GM13977 (cell line): Measurements from ENCODE around the gene CTNNAL1.

Experiments
- DNase-seq: peaks from one replicate; pipeline ENCODE4 v3.0.0; 2012; ENCODE audit warnings: low spot score
- in situ Hi-C: fragments of 300-500 bp; cut with MboI; formaldehyde crosslinking; loops from one replicate; pipeline ENCODE4 v1.12.0; 2022; ENCODE audit warnings: low sequenced_read_pairs, low pct_unique_long_range_greater_than_20kb, mixed read lengths, inconsistent platforms; ENCODE audit not compliant: unreplicated experiment
- TF ChIP-seq, protein P1 (sequence below): IDR thresholded peaks from 2 replicates; pipeline ENCODE4 v1.5.1; 2012; ENCODE audit warnings: mild to moderate bottlenecking, control low read depth; ENCODE audit not compliant: insufficient read depth; ENCODE audit errors: extremely low read depth, missing control alignments

The CTNNAL1 gene

DNA sequence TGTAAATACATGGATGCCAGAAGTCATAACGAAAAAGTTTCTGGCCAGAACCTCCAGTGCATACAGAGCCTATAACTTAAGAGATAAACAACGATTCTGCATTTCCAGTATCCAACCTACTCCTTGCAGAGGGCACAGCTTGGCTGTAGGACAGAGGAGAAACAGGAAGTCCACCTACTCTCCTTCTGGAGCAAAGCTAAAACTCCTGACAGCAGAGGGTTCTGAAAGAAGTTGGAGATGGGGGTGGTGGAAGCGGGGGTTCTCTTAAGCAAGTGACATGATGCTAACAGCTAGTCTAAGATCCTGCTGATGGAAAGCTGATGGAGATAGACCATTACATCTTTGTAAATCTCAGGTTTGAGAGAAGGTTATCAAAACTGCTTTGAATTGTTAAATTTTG, 35.5 kb upstream of the CTNNAL1 start:
- no peak for DNase-seq
- in situ Hi-C loops = no loop called here
- TF ChIP-seq, protein P1, sequence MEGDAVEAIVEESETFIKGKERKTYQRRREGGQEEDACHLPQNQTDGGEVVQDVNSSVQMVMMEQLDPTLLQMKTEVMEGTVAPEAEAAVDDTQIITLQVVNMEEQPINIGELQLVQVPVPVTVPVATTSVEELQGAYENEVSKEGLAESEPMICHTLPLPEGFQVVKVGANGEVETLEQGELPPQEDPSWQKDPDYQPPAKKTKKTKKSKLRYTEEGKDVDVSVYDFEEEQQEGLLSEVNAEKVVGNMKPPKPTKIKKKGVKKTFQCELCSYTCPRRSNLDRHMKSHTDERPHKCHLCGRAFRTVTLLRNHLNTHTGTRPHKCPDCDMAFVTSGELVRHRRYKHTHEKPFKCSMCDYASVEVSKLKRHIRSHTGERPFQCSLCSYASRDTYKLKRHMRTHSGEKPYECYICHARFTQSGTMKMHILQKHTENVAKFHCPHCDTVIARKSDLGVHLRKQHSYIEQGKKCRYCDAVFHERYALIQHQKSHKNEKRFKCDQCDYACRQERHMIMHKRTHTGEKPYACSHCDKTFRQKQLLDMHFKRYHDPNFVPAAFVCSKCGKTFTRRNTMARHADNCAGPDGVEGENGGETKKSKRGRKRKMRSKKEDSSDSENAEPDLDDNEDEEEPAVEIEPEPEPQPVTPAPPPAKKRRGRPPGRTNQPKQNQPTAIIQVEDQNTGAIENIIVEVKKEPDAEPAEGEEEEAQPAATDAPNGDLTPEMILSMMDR = no peak

DNA sequence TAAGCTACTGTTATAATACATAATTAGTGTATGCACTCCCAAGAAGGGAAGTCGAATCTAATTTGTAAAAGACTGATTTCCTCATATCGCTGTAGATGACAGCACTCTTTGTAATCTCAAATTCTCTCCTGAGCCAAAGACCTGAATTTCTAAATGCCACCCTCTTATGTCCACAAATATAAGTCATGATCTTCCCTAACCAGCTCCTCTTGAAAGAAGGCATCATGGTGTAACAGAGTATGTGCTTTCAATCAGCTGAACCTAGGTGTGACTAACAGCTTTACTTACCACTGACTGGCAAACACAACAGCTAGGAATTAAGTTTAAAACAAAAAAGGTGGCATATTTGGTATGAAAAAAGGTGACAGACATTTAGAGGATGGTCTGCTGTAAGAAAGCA, 34.0 kb upstream of the CTNNAL1 start:
- TF ChIP-seq, protein P1 = no peak
- in situ Hi-C loops = no loop called here
- DNase-seq = no peak

DNA sequence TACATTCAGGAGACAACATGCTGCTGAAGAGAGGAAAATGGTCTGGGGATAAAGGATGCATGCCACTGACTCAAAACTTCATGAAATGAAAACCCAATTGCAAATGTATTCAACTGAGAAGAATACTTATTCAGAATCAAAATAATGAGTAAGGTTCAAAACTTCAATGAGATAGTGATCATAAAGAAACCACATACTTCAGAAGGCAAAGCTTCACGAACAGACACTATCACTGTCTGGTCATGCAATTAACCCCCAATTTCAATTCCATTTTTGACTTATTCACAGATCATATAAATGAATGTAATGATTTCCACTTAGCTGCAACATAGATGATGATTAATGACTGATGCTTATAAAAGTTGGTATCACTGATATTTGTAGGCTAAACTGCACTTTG, 33.0 kb upstream of the CTNNAL1 start:
- DNase-seq = no peak
- TF ChIP-seq, protein P1 = no peak
- in situ Hi-C loops = no loop called here

DNA sequence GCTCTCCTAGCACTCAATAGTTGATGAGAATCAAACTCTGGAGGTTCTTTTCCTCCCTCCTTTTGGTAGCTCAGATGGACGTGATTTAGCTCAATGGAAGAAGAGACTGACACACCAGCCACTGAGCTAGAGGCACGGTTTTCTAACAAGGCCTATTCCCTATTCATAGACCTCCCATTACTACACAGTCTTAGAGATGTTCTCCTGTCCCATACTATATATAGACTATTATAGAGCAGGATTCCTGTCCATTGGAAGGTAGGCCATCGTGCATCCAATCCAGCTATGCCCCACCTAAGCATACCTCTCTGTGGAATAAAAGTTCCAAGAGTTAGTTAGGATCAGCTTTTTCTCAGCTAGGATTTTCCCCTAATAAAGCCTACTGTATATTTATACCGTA, 30.3 kb upstream of the CTNNAL1 start:
- DNase-seq = no peak
- in situ Hi-C loops = no loop called here
- TF ChIP-seq, protein P1 = no peak

DNA sequence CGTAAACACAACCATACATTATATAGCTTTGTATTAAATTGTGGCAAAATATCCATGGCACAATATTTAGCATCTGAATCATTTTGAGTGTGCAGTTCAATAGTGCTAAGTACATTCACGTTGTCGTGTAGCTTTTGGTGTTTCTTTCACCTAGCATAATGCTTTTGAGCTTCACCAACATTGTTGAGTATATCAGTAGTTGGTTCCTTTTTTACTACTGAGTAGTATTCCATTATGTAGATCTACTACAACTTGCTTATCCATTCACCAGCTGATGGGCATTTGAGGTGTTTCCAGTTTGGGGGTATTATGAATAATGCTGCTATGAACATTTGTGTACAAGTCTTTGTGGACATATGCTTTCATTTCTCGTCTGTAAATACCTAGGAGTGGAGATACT, 27.3 kb upstream of the CTNNAL1 start:
- TF ChIP-seq, protein P1 = no peak
- in situ Hi-C loops = no loop called here
- no peak for DNase-seq

DNA sequence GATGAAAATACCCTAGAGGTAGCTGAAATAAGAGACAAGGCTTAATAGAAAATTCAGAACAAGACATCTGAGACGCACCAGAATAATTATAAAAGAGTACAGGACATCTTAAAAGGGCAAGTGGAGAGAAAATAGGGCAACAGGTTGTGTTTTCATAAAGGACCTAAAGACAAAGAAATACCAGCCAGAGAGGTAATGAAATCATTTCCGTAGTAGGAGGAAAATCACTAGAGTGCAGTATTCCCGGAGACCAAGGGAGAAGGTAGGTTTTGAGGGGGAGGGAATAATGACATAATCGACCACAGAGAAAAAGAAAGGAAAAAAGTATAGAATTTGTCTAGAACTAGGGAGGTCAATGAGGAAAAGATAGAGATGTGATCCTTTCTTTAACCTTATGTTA, 26.2 kb upstream of the CTNNAL1 start:
- TF ChIP-seq, protein P1 = no peak
- in situ Hi-C loops = no loop called here
- DNase-seq = no peak
